Ascending aorta (tissue), 2 donors: ENCODE data around the gene KIRREL1. TPM values are rescaled to one million over a fixed set of nuclear protein-coding genes. Genes with fewer than 3 reads are reported as not detected.
A peak's percentile ranks its signal among the peaks of the same experiment; 100 is the strongest.

Experiments
- DNase-seq, 2 donors: peaks; one replicate each; pipeline ENCODE4 v3.0.0-alpha.2; 2019; ENCODE audit warnings: low spot score in 2 of 2
- H3K27ac ChIP-seq, 2 donors: fragments of 200-600 bp; sonication (generic); one replicate each; pipeline ENCODE4 v1.5.1; 2016 to 2017; ENCODE audit warnings: mild to moderate bottlenecking in 1 of 2
- H3K27me3 ChIP-seq: fragments of 200-600 bp; sonication (generic); one replicate; pipeline ENCODE4 v1.5.1; 2017
- H3K36me3 ChIP-seq, 2 donors: fragments of 200-600 bp; sonication (generic); one replicate each; pipeline ENCODE4 v1.5.1; 2016
- H3K4me1 ChIP-seq, 2 donors: fragments of 200-600 bp; sonication (generic); one replicate each; pipeline ENCODE4 v1.5.1; 2016 to 2017; ENCODE audit warnings: mild to moderate bottlenecking in 1 of 2
- H3K4me3 ChIP-seq, 2 donors: fragments of 200-600 bp; sonication (generic); one replicate each; pipeline ENCODE4 v1.5.1; 2016 to 2017; ENCODE audit warnings: mild to moderate bottlenecking in 1 of 2
- H3K9me3 ChIP-seq, 2 donors: fragments of 200-600 bp; sonication (generic); one replicate each; pipeline ENCODE4 v1.5.1; 2016
- intact Hi-C: fragments of 100-400 bp; cut with DNase I; formaldehyde crosslinking; loops from one replicate; pipeline ENCODE4 v1.15.1; 2023
- total RNA-seq: library from RNA; depleted of rRNA; stranded (reverse); fragments of >200 nt; gene quantifications from one replicate; pipeline ENCODE4 v1.1.0, GENCODE V29; 2016
- TF ChIP-seq, protein P1 (sequence below), 3 experiments: fragments of 200-600 bp in 2 of 3; fragments of 450-650 bp in 1 of 3; sonication (generic) in 2 of 3; IDR thresholded peaks; one replicate each; pipeline ENCODE4 v1.5.1; 2016 to 2019; ENCODE audit warnings: antibody characterized with exemption in 3 of 3, mild to moderate bottlenecking in 1 of 3, moderate library complexity in 1 of 3

The KIRREL1 gene
- total RNA-seq, 1 donor from 2014 or later, result 114 TPM

DNA sequence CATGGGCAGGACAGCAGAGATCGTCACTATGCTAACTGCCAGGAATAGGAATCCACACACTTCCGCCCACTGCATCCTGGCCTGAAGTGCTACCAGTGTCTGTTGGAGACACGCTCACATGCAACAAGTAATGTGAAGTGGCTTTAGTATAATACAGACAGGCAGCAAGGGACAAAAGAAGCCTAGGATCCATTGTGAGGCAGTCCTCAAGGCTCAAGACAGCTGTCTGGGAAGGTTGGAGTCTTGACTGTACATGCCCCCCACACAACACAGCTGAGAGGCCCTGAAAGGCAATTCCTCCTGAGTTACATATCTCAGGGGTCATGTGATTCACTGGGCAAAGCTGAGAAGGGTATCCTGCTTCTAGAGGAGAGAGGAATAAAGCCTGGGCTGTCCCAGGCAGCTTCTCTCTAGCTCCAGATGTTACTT is 147.3 kb downstream of the KIRREL1 start:
- H3K9me3 ChIP-seq, result no peaks in the 10 kb centered on the region
- TF ChIP-seq, protein P1, sequence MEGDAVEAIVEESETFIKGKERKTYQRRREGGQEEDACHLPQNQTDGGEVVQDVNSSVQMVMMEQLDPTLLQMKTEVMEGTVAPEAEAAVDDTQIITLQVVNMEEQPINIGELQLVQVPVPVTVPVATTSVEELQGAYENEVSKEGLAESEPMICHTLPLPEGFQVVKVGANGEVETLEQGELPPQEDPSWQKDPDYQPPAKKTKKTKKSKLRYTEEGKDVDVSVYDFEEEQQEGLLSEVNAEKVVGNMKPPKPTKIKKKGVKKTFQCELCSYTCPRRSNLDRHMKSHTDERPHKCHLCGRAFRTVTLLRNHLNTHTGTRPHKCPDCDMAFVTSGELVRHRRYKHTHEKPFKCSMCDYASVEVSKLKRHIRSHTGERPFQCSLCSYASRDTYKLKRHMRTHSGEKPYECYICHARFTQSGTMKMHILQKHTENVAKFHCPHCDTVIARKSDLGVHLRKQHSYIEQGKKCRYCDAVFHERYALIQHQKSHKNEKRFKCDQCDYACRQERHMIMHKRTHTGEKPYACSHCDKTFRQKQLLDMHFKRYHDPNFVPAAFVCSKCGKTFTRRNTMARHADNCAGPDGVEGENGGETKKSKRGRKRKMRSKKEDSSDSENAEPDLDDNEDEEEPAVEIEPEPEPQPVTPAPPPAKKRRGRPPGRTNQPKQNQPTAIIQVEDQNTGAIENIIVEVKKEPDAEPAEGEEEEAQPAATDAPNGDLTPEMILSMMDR (IDR thresholded peaks at IDR 0.05), result no peak
- no peak overlapping the region for H3K4me3 ChIP-seq
- DNase-seq, result no peak
- no peaks in the 10 kb centered on the region for H3K27me3 ChIP-seq
- no peaks in the 10 kb centered on the region for H3K4me1 ChIP-seq
- no peak overlapping the region for H3K27ac ChIP-seq
- intact Hi-C loops, result no loop called here
- H3K36me3 ChIP-seq, result no peaks in the 10 kb centered on the region

GRCh38 chr1:158145173-158145719 is 151.8 kb downstream of the KIRREL1 start:
- Histone ChIP-seq H3K4me1 (peaks cover 0 to 7% of the 10 kb centered on the region in 2 donors), H3K27ac (peak overlapping the region in 1 of 2 donors; percentile 28), H3K36me3 (no peaks in the 10 kb centered on the region), H3K4me3 (no peak overlapping the region), H3K9me3 (no peaks in the 10 kb centered on the region), H3K27me3 (no peaks in the 10 kb centered on the region)
- intact Hi-C loops, result no loop called here
- TF ChIP-seq, protein P1 (IDR thresholded peaks at IDR 0.05), result no peak
- DNase-seq, result no peak

- H3K27ac ChIP-seq, result no peak overlapping the region
- no peak for DNase-seq
- H3K36me3 ChIP-seq, result no peaks in the 10 kb centered on the region
- no peaks in the 10 kb centered on the region for H3K27me3 ChIP-seq
- TF ChIP-seq, protein P1 (IDR thresholded peaks at IDR 0.05), result no peak
- no peak overlapping the region for H3K4me3 ChIP-seq
- no peaks in the 10 kb centered on the region for H3K9me3 ChIP-seq
- peaks cover 0 to 8% of the 10 kb centered on the region in 2 donors for H3K4me1 ChIP-seq
- intact Hi-C loops, result no loop called here
Measured at GRCh38 chr1:158146165-158146564, 152.7 kb downstream of the KIRREL1 start.

DNA sequence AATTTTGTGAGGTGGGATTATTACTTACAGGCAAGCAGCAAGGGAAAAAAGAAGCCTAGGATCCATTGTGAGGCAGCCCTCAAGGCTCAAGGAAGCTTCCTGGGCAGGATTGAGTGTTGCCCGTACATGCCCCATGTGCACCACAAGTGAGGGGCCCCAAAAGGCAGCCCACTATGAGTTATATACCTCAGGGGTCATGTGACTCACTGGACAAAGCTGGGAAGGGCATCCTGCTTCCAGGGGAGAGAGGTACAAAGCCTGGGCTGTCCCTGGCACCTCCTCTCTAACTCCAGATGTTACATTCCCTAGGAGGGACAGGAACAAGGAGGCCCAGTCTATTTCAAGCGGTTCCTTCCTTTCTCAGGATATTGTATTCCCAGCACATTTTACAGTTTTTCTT is 153.3 kb downstream of the KIRREL1 start:
- intact Hi-C loops, result no loop called here
- TF ChIP-seq, protein P1 (IDR thresholded peaks at IDR 0.05), result no peak
- DNase-seq, result no peak
- no peak overlapping the region for H3K4me3 ChIP-seq
- peaks cover 0 to 8% of the 10 kb centered on the region in 2 donors for H3K4me1 ChIP-seq
- no peaks in the 10 kb centered on the region for H3K27me3 ChIP-seq
- no peaks in the 10 kb centered on the region for H3K36me3 ChIP-seq
- no peaks in the 10 kb centered on the region for H3K9me3 ChIP-seq
- H3K27ac ChIP-seq, result no peak overlapping the region

GRCh38 chr1:158147401-158147800 is 154.0 kb downstream of the KIRREL1 start:
- H3K9me3 ChIP-seq, result no peaks in the 10 kb centered on the region
- H3K27ac ChIP-seq, result no peak overlapping the region
- no peaks in the 10 kb centered on the region for H3K27me3 ChIP-seq
- H3K4me3 ChIP-seq, result no peak overlapping the region
- H3K36me3 ChIP-seq, result no peaks in the 10 kb centered on the region
- peaks cover 0 to 8% of the 10 kb centered on the region in 2 donors for H3K4me1 ChIP-seq
- intact Hi-C loops, result no loop called here
- no peak for DNase-seq
- TF ChIP-seq, protein P1 (IDR thresholded peaks at IDR 0.05), result no peak

DNA sequence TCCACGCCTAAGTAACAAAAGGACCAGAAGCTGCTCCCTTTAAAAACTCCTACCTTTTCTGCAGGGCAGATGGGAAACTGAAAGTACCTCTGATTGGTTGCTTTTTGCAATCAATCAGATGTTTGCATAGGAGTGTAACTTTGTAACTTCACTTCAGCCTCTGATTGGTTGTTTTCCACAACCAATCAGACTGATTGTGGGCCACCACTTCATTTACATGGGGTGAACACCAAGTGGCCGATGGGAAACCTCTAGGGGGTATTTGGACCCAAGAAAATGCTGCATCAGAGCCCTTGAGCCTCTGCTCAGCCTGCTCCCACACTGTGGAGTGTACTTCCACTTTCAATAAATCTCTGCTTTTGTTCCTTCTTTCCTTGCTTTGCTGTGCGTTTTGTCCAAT is 154.4 kb downstream of the KIRREL1 start:
- TF ChIP-seq, protein P1 (IDR thresholded peaks at IDR 0.05), result no peak
- H3K9me3 ChIP-seq, result no peaks in the 10 kb centered on the region
- no peak overlapping the region for H3K4me3 ChIP-seq
- intact Hi-C loops, result no loop called here
- H3K36me3 ChIP-seq, result no peaks in the 10 kb centered on the region
- peaks cover 0 to 8% of the 10 kb centered on the region in 2 donors for H3K4me1 ChIP-seq
- no peak for DNase-seq
- no peak overlapping the region for H3K27ac ChIP-seq
- no peaks in the 10 kb centered on the region for H3K27me3 ChIP-seq
